SK-N-MC (cell line): Measurements from ENCODE around the gene GALNT15.

Experiments used
- EZH2 ChIP-seq: fragments of 200-600 bp; sonication (generic); IDR thresholded peaks from one replicate; pipeline ENCODE4 v1.6.1; 2017; ENCODE audit warnings: antibody characterized with exemption
- FOXP2 ChIP-seq: optimal IDR thresholded peaks from 2 replicates; pipeline ENCODE3; 2011; ENCODE audit warnings: mild to moderate bottlenecking, moderate library complexity; ENCODE audit not compliant: insufficient read depth; ENCODE audit errors: extremely low read length, control extremely low read depth
- POLR2AphosphoS5 ChIP-seq: IDR thresholded peaks from 2 replicates; pipeline ENCODE4 v1.6.1; 2012; ENCODE audit warnings: mild to moderate bottlenecking, low read depth, low read length, borderline replicate concordance

DNA sequence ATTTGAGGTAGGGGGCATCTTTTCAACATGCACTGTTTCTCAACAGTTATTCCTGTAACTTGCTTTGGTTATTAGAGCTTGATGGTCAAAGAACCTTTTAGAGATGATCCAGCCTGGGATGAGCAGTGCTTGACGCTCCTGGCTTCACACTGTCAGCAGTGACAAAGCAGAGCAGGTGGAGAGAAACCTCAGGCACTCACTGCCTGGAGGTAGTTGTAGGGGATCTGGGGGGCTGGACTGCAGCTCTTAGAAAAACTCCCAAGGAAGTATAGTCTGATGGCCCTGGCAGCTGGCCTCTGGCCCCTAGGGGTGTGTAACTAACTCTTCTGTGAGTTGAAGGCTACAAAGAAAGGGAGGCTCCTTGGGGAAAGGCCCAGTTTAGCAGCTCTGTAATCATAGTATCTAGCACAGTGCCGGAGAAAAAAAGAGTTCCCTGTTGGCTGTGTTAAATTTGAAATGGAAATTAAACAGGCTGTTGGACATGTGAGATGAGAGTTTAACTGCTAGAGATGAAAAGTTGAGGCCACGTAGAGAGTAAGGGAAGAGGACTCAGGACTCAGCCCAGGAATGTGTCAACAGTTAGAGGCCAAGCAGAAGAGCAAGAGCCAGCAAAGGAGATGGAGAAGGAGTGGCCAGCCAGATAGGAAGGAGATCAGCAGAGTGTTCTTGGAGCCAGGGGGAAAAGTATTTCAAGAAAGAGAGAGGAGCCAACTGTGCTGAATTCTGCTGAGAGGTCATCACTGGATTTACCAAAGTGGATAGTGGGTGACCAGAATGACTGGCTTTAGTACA, 104.7 kb downstream of the GALNT15 start:
- TF ChIP-seq POLR2AphosphoS5: no peak
- TF ChIP-seq EZH2: no peak
- no peak for TF ChIP-seq FOXP2
